Calu3 (cell line): Measurements from ENCODE around the gene ASPN. TPM values are rescaled to one million over a fixed set of nuclear protein-coding genes. Genes with fewer than 3 reads are reported as not detected.

Source experiments
- Bru-seq: library from RNA; stranded (reverse); fragments of 400-500 nt; gene quantifications from one replicate; lab custom pipeline; 2021; lab: Mats Ljungman, UMichigan
- BruChase-seq, 2 experiments: library from RNA; stranded (reverse); fragments of 400-500 nt; gene quantifications; one replicate each; lab custom pipeline; 2021; lab: Mats Ljungman, UMichigan
- BruUV-seq: library from RNA; stranded (reverse); fragments of 400-500 nt; replicated peaks from 2 replicates; lab custom pipeline; 2021; lab: Mats Ljungman, UMichigan
- CTCF ChIA-PET: fragments of 300-600 bp; sonication (Branson Sonifier 250); formaldehyde crosslinking; loops from one replicate; lab custom pipeline; 2022; ENCODE audit warnings: antibody characterized with exemption; lab: Charles Lee
- DNase-seq: peaks from one replicate; pipeline ENCODE4 v3.0.0; 2022
- H3K27ac Mint-ChIP-seq: one replicate; pipeline ENCODE4 v1.8.0; 2022; ENCODE audit warnings: mixed read lengths; ENCODE audit not compliant: unreplicated experiment
- H3K27me3 Mint-ChIP-seq: one replicate; pipeline ENCODE4 v1.8.0; 2022; ENCODE audit warnings: mixed read lengths; ENCODE audit not compliant: unreplicated experiment
- H3K36me3 Mint-ChIP-seq: one replicate; pipeline ENCODE4 v1.8.0; 2022; ENCODE audit warnings: mild to moderate bottlenecking, moderate library complexity, mixed read lengths; ENCODE audit not compliant: insufficient read depth, unreplicated experiment
- H3K4me1 Mint-ChIP-seq: one replicate; pipeline ENCODE4 v1.8.0; 2022; ENCODE audit warnings: mild to moderate bottlenecking, low read depth, mixed read lengths; ENCODE audit not compliant: unreplicated experiment
- H3K4me3 Mint-ChIP-seq: one replicate; pipeline ENCODE4 v1.8.0; 2022; ENCODE audit warnings: mild to moderate bottlenecking, low read depth, moderate library complexity, mixed read lengths; ENCODE audit not compliant: unreplicated experiment
- H3K9me3 Mint-ChIP-seq: one replicate; pipeline ENCODE4 v1.8.0; 2022; ENCODE audit warnings: low read depth, mixed read lengths; ENCODE audit not compliant: unreplicated experiment
- intact Hi-C: fragments of 100-400 bp; cut with micrococcal nuclease; formaldehyde crosslinking; loops from one replicate; pipeline ENCODE4 v1.10.0; 2022; ENCODE audit not compliant: unreplicated experiment
- long read RNA-seq: library from polyadenylated mRNA; stranded (forward); transcript quantifications from one replicate; pipeline ENCODE4 v2.0.0, GENCODE V29; 2022
- total RNA-seq: library from RNA; stranded (reverse); gene quantifications from 2 replicates; pipeline ENCODE4 v1.2.3, GENCODE V29; 2022
- TF ChIP-seq, protein P1 (sequence below): fragments of 200-600 bp; IDR thresholded peaks from one replicate; pipeline ENCODE4 v1.8.0; 2022; ENCODE audit warnings: antibody characterized with exemption; ENCODE audit not compliant: unreplicated experiment

Gene ASPN
- total RNA-seq = not detected in 2 replicates
- Bru-seq, nascent RNA = not detected
- BruChase-seq, experiment 1, labeled RNA remaining after a 6-hour chase = percentile 3 among the genes with signal in this experiment
- percentile 4 among the genes with signal in this experiment for BruChase-seq, experiment 2, labeled RNA remaining after a 2-hour chase
- long read RNA-seq = 0 reads

DNA sequence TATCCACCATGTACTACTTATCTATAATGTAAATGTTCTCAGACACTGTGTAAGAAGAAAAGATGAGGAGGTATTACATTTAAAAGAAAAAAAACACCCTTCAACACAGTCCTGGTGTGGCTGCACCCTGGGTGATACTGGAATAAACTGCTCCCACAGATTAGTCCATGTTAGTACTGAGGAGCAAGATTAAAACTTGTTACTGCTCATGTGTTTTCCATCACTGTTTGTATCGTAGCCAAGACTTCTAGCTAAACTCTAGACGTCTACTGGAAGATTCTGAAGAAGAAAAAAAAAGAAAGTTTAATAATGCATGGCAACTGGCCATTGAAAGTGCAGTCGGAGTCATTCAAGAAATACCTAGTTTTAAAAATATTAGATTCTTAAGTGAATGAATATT is at the start of gene ASPN:
Gene ASPN, minus strand, starts transcription at position 178 of the 400 bp plus-strand sequence.
- CTCF ChIA-PET = no interaction called here
- H3K9me3 Mint-ChIP-seq = no peaks in the 10 kb centered on the region
- BruUV-seq = no TSS peak
- no peaks in the 10 kb centered on the region for H3K27me3 Mint-ChIP-seq
- H3K4me3 Mint-ChIP-seq = peak within 1 kb of the TSS; percentile 11
- intact Hi-C loops = no loop called here
- H3K27ac Mint-ChIP-seq = peak within 1 kb of the TSS; percentile 83
- TF ChIP-seq, protein P1, sequence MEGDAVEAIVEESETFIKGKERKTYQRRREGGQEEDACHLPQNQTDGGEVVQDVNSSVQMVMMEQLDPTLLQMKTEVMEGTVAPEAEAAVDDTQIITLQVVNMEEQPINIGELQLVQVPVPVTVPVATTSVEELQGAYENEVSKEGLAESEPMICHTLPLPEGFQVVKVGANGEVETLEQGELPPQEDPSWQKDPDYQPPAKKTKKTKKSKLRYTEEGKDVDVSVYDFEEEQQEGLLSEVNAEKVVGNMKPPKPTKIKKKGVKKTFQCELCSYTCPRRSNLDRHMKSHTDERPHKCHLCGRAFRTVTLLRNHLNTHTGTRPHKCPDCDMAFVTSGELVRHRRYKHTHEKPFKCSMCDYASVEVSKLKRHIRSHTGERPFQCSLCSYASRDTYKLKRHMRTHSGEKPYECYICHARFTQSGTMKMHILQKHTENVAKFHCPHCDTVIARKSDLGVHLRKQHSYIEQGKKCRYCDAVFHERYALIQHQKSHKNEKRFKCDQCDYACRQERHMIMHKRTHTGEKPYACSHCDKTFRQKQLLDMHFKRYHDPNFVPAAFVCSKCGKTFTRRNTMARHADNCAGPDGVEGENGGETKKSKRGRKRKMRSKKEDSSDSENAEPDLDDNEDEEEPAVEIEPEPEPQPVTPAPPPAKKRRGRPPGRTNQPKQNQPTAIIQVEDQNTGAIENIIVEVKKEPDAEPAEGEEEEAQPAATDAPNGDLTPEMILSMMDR = no peak
- no peak for DNase-seq
- no peaks in the 10 kb centered on the region for H3K36me3 Mint-ChIP-seq
- peaks cover 21% of the 10 kb centered on the region for H3K4me1 Mint-ChIP-seq

DNA sequence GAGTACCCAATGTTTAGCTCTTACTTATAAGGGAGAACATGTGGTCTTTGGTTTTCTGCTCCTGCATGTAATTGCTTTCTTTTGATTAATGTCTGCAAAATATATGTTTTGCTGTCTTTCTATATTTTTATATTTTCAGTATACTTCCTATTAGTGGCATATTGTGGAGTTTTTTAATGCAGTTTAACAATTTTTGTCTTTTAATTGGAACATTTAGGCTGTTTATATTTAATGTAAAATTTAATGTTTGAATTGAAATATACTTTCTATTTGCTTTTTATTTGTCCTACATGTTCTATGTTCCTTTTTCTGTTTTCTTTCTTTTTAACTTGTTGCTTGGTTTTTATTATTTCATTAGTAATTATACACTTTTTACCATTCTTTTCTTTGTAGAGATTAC is 48.6 kb upstream of the ASPN start:
- no TSS peak for BruUV-seq

DNA sequence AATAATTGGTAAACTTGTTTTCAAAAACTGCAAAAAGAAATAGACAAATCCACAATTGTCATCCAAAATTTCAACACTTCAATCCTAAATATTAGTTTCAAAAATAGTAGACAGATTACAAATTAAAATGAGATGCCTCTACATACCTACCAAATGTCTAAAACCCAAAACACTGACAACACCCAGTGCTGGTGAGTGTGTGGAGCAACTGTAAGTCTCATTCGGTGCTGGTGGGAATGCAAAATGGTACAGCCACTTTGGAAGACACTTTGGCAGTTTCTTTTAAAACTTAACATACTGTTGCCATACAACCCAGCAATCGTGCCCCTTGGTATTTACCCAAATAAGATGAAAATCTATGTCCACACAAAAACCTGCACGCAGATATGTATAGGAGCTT is 46.8 kb upstream of the ASPN start:
- no peaks in the 10 kb centered on the region for H3K9me3 Mint-ChIP-seq
- intact Hi-C loops = no loop called here
- H3K4me3 Mint-ChIP-seq = no peak overlapping the region
- H3K4me1 Mint-ChIP-seq = no peaks in the 10 kb centered on the region
- CTCF ChIA-PET = interaction anchor here (0.6 kb wide), 1 partner anchor 42 kb away, joined by 3 read pairs; no protein-coding TSS in a partner anchor
- H3K27ac Mint-ChIP-seq = no peak overlapping the region
- H3K27me3 Mint-ChIP-seq = no peaks in the 10 kb centered on the region
- no peaks in the 10 kb centered on the region for H3K36me3 Mint-ChIP-seq
- no peak for DNase-seq
- BruUV-seq = no TSS peak
- TF ChIP-seq, protein P1 = no peak

More for the DNA sequence above, 48.6 kb upstream of the ASPN start:
- CTCF ChIA-PET = no interaction called here
- intact Hi-C loops = no loop called here
- no peak overlapping the region for H3K4me3 Mint-ChIP-seq
- H3K4me1 Mint-ChIP-seq = no peaks in the 10 kb centered on the region
- no peaks in the 10 kb centered on the region for H3K36me3 Mint-ChIP-seq
- no peaks in the 10 kb centered on the region for H3K9me3 Mint-ChIP-seq
- H3K27me3 Mint-ChIP-seq = no peaks in the 10 kb centered on the region
- DNase-seq = no peak
- TF ChIP-seq, protein P1 = no peak
- H3K27ac Mint-ChIP-seq = no peak overlapping the region

DNA sequence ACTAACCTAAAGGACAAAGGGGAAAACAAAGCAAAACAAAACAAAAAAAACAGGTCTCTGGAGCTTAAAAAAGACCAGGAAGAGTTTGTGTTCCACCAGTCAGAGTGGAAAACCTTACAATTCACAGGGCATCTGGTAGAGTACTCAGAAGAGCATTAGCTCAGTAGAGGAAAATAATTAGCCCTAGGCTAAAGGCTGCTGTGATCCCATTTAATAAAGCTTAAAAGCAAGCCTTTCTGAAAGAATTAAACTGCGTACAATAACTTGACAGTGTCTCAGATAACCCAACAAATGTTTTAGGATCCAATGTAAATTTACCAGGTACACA is 46.2 kb upstream of the ASPN start:
- intact Hi-C loops = no loop called here
- Mint-ChIP-seq H3K4me1 (no peaks in the 10 kb centered on the region), H3K4me3 (no peak overlapping the region), H3K27me3 (no peaks in the 10 kb centered on the region), H3K36me3 (no peaks in the 10 kb centered on the region), H3K9me3 (no peaks in the 10 kb centered on the region), H3K27ac (no peak overlapping the region)
- no TSS peak for BruUV-seq
- DNase-seq = no peak
- CTCF ChIA-PET = no interaction called here
- TF ChIP-seq, protein P1 = no peak
